HG03520 (cell line): ENCODE results near the gene GCSAM.

Source experiments
- ATAC-seq: cut with Tn5 transposase; IDR thresholded peaks from one replicate; pipeline ENCODE4 v1.9.1; 2021; ENCODE audit warnings: mild to moderate bottlenecking, moderate library complexity; ENCODE audit not compliant: unreplicated experiment

Gene GCSAM

DNA sequence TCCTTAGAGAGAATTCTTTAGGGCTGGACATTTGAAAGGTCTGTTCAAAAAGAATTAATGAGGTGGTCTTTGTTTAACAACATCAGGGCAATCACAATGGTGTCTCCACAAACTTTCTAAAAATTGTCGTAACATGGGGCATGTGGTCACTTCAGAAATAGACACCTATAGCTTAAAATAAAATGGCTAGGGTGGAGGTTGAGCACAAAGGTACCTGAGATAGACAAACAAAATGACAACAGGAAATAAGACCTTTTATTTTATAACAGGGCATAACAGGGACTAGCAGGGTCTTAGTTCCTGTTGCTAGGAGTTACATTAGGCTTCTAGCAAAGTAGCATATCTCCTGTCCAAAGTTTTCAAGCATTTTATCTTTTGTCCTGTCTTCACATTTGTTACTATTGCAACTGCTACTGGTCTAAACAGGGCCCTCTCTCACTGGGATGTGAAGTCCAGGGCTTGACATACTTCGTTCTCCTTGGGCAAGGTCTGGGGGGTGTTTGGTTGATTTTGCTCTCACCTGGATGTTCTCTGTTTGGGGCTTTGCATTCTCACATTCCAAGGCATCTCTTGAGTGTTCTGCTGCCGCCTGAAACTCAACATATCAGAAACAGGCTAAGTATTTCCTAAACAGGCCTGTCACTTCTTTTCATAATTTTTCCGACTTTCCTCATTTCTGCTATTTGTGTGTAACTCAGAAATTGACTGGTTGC lies 3.0 kb downstream of the GCSAM start:
- no peak for ATAC-seq

DNA sequence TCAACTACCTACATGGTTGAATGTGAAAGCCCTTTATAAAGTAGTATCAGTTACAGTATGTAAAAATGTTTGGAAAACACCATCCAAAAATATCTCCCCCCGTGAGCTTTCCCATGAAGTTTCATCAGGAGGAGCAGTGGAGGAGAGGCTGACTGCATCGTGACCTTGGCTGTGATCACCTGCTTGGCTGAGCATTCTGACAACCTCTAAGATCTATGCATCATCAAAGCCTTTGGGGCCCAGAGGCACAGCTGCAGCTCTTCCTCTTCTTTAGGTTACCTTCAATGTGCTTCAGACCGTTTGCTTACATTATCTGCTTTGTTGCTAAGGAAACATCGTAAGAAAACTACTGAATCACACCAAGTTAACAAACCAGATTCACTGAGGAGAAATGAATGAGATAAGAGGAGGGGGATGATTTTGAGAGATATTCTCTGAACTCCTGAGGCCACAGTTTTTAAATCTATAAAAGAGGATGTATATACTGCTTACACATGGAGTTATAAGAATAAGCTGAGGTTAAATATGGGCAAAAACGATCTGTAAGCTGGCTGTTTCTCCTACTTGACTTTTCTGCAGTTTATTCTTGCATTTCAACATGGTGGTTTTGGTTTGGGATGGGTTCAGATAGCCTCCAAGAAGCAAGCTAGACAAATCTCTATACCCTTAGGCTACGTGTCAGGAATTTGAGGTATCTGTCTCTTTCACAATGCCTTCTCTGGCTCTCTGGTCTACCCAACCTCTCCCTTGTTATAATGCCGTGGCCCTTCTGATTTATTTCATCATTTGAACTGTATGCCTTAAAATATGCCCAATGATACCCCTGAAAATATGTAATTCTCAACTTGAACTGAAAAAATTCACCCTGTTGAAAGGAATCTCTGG lies 4.0 kb downstream of the GCSAM start:
- ATAC-seq, result peak; percentile 61

DNA sequence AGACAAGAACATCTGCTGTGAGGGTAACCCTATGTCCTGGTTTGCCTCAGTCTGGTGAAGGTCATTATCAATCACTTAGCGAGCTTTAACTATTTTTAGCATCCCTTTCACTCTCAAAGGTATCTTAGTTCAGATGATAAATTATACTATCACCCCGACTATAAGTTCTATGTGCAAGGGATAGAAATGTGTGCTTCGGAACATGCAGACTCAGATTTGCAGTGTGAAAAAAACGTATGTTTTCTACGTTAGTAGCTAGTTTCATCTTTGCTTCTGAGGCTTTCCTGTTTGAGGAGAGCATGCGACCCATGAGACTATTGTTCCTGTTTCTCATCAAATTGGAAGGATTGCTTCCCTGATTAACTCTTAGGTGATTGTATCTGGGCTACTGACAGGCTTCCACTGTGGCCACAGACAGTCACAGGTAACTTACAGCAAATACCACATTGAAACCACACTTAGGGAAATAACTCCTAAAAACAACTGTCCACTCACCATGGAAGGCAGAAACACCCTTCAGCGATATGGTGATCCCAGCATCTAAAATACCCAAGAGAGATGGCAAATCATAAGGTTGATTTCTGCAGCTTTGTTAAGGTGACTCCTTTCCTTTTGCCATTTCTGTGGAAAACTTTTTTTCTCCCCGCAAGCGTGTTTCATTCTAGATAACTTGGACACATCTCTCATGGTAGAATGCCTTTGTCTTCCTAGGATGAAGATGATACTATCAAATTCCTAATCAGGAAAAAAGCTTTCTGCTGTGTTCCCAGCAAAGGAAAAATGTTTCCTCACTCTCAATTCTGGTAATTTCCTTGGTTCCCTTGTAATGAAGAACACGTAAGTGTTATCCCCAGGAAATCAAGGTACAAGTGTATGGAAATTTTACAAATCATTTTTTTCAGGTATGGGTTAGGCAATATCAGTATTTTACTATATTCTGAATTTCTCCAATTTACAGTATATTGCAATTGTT lies 5.2 kb downstream of the GCSAM start:
- ATAC-seq, result no peak

DNA sequence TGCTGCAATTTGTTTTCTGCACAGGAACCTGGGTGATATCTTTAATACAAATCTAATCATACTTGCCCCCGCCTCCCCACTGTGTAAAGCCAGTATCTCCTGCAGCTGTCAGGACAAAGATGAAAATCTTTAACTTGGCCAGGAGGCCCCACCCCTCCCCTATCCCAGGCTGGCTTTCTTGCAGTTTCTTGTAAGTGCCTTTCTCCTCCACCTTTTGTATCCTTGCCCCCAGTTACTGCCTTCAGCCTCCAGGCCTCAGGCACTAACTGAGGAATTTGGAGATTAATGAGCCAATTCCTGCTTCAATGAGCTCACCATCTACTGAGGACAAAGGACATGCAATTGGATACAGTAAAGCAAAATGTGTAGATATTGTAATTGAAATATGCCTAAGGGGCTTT lies 6.5 kb downstream of the GCSAM start:
- no peak for ATAC-seq

DNA sequence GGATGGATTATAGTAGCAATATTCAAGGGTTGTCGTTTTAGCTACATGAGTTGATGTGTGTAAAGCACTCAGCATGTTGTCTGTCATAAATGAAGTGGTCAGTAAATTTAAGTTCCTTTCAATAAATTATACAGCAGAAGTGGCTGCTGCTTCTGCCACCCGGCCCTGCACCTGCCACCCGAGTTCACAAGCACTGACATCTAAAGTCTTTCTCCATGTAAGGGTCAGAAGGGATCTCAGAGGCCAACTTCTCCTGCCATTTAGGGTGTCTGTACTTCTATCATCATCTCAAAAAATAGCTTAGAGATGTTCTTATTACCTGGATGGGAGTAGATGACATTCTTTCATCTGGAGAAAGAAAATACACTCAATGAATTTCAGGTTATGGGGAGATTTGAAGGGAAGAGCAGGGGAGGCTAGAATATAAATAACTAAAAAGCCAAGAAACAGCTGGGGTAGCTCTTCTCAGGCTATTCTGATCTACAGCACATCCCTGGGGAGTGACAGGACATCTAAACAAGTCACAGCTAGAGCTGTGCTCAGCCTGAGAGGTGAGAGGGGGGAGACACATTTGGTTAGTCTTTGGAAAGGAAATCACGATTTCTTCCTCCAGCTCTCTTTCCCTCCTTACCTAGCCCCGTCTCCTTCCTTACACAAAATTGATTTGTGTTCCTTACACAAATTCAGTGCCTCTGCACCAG lies 8.0 kb downstream of the GCSAM start:
- no peak for ATAC-seq

DNA sequence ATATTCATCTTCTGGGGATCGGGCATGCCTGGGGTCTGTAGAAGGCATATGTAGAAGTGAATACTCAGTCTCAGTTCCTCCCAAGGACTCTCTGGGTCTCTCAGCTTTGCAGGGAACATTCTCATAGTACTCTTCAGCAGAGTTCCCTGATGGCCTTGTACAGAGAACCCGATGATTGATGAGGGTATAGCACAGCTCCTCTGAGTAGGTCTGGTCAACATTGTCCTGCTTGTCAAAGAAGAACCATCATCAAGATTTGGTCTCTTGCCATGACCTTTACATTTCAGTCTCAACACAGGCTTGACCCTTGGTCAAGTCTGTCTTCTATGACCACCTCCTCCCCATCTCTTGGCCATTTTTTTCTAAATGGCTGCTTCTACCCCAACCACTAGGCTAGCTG lies 9.5 kb downstream of the GCSAM start:
- ATAC-seq, result no peak

DNA sequence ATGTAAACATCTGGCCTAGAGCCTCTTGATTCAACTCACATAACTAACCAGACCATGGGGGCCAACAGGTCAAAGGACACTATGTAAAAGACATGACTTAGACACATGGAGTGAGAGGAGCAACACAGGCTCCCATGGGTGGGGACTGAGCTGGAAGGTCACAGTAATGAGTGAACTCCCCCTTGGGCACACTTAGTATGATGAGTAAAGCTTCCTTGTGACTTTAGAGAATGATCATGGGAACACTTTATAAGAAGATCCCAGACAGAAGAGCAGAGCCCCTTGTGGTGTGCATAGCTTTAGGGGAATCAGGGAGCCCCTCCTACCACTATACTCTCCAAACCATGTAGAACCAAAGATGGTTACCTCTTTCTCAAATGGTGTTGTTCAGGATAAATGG lies 10.2 kb downstream of the GCSAM start:
- ATAC-seq, result no peak

DNA sequence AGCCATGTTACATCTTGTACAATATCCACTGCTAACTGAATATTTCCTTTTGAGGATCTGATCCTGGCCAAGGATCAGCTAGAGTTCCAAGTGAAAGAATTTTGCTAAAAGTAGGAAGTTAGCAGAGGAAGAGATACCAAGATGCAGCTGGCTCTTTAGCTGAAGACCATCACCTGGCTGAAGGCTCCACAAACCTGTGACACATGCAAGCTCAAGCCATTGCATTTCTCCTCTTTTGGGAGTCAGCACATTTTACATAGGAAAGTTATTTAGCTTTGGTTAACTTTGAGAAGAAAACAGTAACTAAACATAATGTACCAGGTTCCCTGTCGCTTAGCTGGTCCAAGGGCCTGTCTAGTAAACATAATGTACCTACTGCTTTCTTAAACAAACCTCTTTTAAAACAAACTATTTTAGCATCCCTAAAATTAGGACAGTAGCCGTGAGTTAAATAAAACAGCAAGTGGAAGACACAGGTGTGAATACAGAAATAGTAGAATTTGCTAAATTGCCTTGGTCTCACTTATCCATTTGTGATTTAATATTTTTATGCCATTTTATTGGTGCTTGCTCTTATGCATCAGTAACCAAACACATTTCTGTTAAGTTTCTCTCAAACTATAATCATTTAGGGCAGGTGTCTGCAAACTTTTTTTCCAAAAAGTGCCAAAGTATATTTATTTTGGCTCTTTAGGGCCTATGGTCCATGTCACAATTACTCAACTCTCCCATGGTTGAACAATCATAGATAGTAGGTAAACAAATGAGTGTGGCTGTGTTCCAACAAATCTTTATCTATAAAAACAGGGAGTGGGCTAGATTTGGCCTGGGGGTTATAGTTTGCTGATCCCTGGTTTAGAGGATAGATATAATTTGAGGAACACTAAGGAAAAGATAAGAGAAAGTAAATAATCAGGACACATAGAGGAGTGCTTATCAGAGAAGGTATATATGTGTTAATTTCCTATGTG lies 11.2 kb downstream of the GCSAM start:
- ATAC-seq, result no peak

DNA sequence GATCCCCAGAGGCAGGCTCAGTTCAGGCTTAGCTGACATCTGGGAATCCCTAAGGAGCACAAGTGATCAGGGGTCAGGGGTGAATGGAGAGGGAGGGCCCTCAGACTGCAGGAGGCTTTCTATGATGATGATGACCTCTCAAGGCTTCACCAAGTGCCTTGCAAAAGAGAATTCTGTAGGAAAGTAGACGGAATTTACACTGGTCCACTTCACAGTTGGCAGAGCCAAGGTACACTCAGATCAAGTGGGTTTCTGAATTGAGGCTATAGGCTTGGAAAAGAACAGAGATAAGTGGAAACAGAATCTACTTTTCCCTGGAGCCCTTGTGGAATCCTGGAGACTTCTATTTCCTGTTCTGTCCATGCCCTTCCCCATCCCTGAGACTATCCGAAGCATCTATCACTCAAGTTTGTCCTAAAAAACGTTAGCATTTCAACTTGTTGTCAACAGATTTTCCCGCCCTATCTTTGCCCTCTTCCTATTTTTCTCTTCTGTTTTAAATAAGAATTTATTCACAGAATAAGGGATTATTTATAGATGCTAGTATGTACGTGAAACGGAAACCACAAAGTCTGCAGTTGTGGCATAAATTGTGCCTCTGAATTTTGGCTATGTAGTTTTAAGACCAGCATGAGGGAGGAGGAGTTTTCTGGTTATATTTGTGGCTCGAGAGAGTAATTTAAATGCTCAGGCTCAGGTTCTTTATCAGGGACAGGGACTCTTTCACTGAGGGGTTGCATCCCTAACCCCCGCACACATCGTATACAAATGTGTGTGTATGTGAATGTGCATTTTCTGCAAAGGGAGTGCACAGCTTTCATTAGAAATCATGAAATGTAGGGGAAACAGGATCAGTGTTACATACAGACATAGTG lies 12.8 kb downstream of the GCSAM start:
- no peak for ATAC-seq

DNA sequence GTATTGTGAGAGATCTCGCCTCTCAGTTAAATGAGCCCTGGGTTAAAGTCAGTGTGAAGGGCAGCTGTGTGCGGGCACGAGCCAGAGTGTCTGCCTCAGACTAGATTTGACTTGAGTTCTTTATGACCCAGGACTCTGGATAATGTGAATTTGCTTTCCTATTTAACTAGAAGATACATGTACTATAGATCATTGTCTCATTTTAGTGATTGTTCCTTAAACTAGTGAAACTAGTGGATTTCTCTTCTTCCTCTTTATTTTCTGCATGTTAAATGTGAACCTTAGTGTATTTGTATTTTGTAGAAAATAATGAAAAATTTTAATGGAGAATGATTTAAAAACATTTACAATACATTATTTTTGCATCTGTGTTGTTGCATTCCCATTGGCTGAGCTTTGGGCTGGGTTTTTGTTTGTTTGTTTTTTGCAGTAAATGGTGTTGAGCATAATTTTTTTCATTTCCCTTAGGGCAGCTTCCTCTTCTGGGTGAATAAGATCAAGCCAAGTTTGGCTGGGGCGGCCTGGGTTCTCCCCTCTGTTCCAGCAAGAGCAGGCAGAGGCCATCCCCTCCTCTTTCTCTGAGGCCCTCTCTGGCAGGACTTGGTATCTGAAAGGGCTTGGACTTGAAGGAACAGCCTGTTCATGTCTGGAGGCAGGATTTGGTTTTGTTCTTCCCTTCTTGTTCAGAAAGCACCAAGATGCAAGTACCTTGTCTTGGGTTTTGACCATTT lies 15.0 kb downstream of the GCSAM start:
- no peak for ATAC-seq

DNA sequence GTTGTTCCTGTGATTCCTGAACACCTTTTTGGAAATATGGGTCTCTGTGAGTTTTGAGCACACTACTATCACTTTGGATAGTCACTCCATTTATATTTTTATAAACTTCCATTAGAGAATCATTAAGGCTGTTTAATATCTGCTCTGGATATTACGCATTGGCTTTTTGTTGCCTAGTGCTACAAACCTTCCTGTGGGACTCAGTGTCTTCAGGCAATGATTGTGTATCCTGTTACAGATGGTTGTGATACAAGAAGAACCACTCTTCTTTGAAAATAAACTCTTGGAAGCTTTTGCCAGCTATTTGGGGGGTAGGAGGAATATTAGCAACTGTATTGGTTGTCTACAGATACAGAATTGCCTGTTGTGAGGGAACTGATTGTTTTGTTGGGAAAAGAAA lies 15.6 kb downstream of the GCSAM start:
- ATAC-seq, result no peak

DNA sequence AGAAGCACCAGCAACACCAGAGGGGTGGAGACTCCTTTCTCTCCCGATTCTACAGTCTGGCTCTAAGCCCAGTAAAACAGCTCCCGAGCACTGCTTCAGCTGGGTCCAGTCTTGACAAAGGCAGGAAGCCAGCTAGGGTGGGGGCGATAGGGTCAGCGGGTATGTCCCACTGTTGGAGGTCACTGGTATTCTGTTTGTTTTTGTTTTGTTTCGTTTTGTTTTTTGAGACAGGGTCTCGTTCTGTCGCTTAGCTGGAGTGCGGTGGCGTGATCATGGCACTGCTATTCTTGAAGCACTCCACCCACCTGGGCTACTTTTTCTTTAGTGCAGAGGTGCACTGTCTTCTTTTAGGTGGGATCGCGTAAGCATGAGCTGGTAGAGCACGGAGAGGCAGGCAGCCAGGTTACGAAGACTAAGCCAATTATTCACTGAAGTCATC lies 16.3 kb downstream of the GCSAM start:
- ATAC-seq, result no peak

DNA sequence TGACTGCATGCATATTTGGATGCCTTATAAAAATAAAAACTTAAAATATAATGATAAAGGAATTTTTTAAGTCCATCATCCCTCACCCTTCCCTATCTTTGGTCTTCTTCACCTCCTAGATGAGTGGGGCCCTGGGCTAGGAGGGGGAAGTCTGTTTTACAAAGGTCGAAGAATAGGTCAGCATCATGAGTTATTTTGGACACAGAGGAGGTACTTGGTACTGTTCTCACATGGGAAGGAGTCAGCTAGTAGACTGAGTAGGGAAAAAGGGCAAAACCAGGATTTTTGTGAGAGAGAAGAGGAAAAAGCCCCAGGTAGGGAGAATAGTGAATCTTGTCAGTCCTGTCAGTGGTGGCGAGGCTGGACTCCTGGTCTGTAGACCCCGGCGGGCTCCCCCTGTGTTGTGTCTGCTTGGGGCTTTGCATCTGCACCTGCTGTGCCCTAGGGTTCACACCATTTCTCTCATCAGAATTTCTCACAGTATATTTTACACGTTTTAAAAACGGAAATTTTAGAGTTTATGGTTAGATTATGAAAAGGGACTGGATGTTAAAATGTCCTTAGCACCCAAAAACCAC lies 17.2 kb downstream of the GCSAM start:
- no peak for ATAC-seq

DNA sequence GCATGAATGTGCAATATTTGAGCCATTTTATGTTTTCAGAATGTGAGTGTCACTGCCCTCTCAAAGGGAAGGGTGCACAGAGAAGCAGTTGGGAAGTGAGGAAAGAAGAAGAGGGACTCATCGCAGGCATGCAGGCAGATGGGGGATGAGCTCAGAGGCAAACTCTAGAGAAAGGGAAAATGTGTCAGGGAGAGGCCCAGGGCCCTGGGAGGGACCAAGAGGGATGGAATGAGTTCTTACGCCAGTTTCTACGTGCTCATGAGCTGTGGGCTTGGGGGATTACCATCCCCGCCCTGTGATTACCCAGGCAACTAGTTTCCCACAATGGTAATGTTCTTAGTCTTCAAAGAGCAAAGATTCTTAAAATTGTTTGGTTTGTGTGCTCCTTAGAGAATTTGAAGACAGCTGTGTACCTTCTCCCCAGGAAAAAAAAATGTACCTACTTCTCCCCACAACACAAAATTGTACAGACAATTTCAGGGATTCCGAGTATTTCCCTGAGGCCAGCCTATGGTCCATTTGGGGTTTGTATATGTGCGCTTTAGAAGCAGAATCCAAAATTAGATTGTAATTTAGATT lies 17.8 kb downstream of the GCSAM start:
- ATAC-seq, result peak; percentile 29

DNA sequence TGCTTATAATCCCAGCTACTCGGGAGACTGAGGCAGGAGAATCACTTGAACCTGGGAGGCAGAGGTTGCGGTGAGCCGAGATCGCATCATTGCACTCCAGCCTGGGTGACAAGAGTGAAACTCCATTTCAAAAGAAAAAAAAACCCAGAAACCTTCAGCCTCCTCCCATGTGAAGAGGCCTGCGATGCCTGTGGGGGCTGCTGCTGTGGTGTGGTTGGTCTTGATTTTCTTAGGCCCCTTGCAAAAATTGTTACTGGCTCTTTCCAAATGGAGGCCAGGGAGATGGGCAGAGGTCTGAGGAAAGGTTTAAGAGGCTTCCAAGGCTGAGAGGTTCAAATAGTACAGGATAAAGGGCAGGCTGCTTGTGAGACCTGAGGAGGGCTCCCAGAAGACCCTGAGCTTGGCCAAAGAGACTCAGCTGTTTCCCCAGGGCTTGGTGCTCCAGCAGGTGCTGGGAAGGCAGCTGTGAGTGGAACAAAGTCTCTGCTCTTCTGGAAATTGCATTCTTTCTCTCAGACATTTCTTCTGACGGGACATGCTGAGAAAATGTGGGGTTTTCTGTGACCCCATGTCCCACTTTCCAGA lies 18.4 kb downstream of the GCSAM start:
- peak; percentile 21 for ATAC-seq

DNA sequence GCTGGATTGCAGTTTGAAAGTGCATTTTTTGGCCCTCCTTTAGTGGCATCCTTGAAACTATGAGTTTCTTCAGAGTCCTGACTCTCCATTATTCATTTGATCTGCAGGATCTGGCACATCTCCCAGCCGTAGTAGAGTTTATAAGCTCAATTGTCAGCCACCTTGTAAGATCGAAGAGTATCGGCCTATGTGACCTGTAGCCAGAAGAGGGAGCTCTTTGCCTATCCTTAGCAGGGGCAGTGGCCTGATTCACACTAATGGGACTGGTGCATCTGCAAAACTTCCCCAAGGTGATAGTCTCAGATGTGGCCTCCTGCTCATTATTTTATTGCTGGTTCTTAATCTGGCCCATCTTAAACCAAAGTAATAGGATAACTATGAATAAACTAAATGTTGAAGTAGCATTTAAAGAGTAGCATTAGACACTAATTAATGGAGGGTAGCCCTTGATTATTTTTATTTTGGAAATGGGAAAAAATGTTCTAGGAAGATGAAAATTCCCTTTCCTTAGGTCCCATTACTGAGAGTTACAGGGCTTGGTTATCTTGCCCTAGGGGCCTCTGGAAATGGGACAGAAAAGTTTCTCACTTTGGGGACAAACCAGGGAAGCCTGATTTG lies 21.2 kb downstream of the GCSAM start:
- peak; percentile 55 for ATAC-seq
